SKM-1 (cell line): Measurements from ENCODE around the gene DHRS7B.

Source experiments
- DNase-seq: peaks from one replicate; lab custom pipeline; 2025; ENCODE audit not compliant: unreplicated experiment; lab: John Stamatoyannopoulos, UW

DHRS7B gene

DNA sequence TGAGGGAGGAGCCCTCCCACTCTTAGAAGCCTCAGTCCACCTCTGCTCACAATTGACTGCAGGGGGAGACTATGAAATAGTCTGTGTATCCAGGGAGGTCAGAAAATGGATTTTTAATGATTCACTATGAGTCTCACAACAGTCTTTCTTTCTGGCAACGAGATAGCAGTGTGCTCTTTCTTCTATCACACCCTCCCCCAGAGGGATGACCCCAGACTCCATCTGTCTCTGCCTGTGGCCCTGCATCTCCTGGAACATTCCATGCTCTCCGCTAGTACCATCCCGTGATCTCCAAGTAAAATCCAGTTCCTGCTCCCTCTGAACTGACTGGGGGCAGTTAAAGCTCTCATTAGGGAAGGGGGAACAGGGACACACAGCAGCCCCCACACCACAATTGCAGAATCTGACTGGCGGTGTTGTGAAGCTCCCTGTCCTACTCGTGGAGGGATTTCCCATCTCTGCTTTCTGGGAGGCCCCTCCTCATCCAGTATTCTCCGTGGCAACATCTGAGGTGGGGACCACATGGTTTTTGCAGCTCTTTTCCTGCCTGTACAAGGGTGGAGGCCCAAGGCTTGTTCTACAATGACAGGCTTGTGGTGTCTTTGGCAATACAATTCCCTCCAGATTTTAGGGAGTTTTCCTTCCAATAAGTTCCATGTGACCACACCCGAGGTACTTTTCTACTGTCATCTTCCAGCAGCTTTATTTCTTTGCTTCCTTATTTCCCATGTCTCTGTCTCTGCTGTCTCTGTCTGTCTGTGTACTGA lies 107.0 kb downstream of the DHRS7B start:
- no peak for DNase-seq

DNA sequence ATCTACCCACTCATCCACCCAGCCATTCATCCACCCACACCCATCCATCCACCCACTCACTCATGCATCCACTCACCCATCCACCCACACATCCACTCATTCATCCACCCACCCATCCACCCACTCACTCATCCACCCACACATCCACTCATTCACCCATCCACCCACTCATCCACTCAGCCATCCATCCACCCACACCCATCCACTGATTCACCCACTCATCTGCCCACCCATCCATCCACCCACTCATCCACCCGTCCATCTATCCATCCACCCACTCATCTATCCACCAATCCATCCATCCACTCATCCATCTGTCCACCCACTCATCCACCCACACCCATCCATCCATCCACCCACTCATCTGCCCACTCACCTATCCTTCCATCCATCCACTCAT lies 109.2 kb downstream of the DHRS7B start:
- no peak for DNase-seq

DNA sequence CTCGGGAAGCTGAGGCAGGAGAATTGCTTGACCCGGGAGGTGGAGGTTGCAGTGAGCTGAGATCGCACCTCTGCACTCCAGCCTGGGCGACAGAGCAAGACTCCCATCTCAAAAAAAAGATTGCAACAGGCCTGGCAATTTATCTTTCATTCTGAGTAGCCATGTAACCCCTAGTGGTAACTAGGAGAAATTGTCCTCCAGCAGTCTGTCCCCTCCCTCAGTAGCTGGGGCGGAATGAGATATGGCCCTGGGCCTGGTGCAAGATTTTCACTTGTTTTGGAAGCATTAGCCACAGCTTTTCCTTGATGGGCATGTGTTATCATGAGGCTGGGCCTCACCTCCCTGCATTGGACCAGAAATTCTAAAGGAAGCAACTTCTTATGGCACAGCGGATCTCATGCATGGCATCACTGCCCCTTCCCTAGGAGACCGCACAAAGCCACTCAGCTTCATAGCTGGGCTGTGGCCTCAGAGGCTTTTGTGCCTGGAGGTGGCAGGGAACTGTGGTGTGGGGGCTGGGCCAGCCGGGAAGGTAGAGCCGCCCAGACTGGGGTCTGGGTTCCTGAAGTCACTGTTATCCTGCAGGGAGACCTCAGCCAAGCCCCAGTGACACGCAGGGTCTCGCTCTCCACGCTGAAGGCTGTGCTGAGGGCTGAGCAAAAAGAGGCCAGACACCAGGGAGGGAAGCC lies 113.1 kb downstream of the DHRS7B start:
- peak; percentile 58 for DNase-seq

DNA sequence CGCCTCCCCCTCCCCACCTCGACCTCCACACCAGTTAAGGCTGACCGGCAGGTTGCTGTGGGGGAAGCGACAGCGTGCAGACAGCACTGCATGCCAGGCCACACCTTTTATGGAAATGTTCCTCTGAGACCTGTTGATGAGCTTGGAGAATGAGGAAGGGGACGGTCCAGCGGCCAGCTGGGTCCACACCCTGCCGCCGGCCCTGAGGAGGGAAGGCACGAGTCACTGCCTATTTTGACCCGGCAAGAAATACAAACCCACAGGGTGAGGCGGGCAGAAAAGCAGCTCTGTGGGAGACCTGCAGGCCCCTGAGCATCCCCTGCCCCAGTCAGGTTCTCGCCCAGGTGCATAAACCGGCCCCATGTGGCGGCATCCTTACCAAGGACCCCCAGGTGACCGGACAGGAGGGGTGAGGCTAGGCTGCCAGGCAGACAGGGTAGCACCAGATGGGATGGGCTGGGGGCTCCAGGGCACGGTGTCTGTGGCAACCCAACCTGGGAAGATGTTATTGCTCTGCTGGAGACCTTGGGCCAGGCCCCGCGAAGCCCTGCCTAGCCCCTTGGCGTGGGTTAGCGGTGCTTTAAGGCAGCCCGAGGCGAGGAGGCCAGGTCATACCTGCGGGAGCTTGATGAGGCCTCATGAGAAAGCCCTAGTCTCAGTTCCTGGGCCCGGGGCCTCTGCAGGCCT lies 113.7 kb downstream of the DHRS7B start:
- no peak for DNase-seq
